ENCODE measurements around the gene SHC1. TPM values are rescaled to one million over a fixed set of nuclear protein-coding genes. Genes with fewer than 3 reads are reported as not detected.

The SHC1 gene
- total RNA-seq, 1 experiment from 2014 or later = 107 TPM

- peak overlapping the region; percentile 35 for H3K9ac ChIP-seq (ENCODE audit: low read length)
- H3F3A ChIP-seq (ENCODE audit: low read length, unreplicated experiment) = peaks cover 4% of the 10 kb centered on the region
- no peaks in the 10 kb centered on the region for H4K20me1 ChIP-seq (ENCODE audit: low read length)
- peaks cover 3% of the 10 kb centered on the region; the same call in 1 of the 2 replicates for H3K36me3 ChIP-seq (ENCODE audit: low read depth, low read length)
- ChIA-PET CTCF (interaction anchor here (0.6 to 0.9 kb wide), 7 partner anchors 12 to 372 kb away, joined by 3 to 6 read pairs (median 3); no protein-coding TSS in a partner anchor), POLR2A (ENCODE audit: unreplicated experiment) (no interaction called here)
- ATAC-seq (peak; percentile 75), DNase-seq (peak; percentile 95)
- peak overlapping the region; percentile 56 for H3K27ac ChIP-seq (ENCODE audit: low read length)
- BruUV-seq (replicated peaks) = no TSS peak
- peak overlapping the region; percentile 36; the same call in 1 of the 2 replicates for H3K4me3 ChIP-seq (ENCODE audit: low read length)
- peak overlapping the region; percentile 62 for H3K4me2 ChIP-seq (ENCODE audit: low read length)
- intact Hi-C loops (cut with micrococcal nuclease) = no loop called here
- peaks cover 27% of the 10 kb centered on the region for H3K4me1 ChIP-seq (ENCODE audit: insufficient read depth, low read length)
- H3K9me2 ChIP-seq (replicated peaks; ENCODE audit: low read length) = no peaks in the 10 kb centered on the region
- peak overlapping the region; percentile 65 for H2AFZ ChIP-seq (ENCODE audit: low read length)
- H3K9me3 ChIP-seq (ENCODE audit: low read length) = no peaks in the 10 kb centered on the region
- H3K27me3 ChIP-seq (ENCODE audit: low read length) = no peaks in the 10 kb centered on the region
- no peak for TF ChIP-seq EZH2 (IDR thresholded peaks at IDR 0.05; ENCODE audit: low read length, unreplicated experiment)
- no peak for TF ChIP-seq CTCF (conservative IDR thresholded peaks at IDR 0.05; ENCODE audit: low read depth, low read length)
- TF ChIP-seq EZH2phosphoT487 (IDR thresholded peaks at IDR 0.05; ENCODE audit: borderline replicate concordance, low read length) = no peak
- H3K79me2 ChIP-seq (ENCODE audit: low read length) = peaks cover 15% of the 10 kb centered on the region
Measured at GRCh38 chr1:154931940-154932487, 38.5 kb downstream of the SHC1 start.

- no peak overlapping the region for H3K27ac ChIP-seq (ENCODE audit: low read length)
- no peak overlapping the region for H2AFZ ChIP-seq (ENCODE audit: low read length)
- CTCF ChIA-PET = no interaction called here
- H3K36me3 ChIP-seq (ENCODE audit: low read depth, low read length) = peaks cover 15% of the 10 kb centered on the region; the same call in 1 of the 2 replicates
- POLR2A ChIA-PET (ENCODE audit: unreplicated experiment) = no interaction called here
- DNase-seq (no peak), ATAC-seq (no peak)
- H3K27me3 ChIP-seq (ENCODE audit: low read length) = no peaks in the 10 kb centered on the region
- H3K9me2 ChIP-seq (replicated peaks; ENCODE audit: low read length) = no peaks in the 10 kb centered on the region
- no TSS peak for BruUV-seq (replicated peaks)
- H3K79me2 ChIP-seq (ENCODE audit: low read length) = no peaks in the 10 kb centered on the region
- no peak overlapping the region for H3K4me2 ChIP-seq (ENCODE audit: low read length)
- no peaks in the 10 kb centered on the region for H3K9me3 ChIP-seq (ENCODE audit: low read length)
- H3K4me1 ChIP-seq (ENCODE audit: insufficient read depth, low read length) = no peaks in the 10 kb centered on the region
- H4K20me1 ChIP-seq (ENCODE audit: low read length) = no peaks in the 10 kb centered on the region
- no peak overlapping the region for H3K4me3 ChIP-seq (ENCODE audit: low read length)
- TF ChIP-seq EZH2 (IDR thresholded peaks at IDR 0.05; ENCODE audit: low read length, unreplicated experiment) (no peak), CTCF (conservative IDR thresholded peaks at IDR 0.05; ENCODE audit: low read depth, low read length) (no peak), EZH2phosphoT487 (IDR thresholded peaks at IDR 0.05; ENCODE audit: borderline replicate concordance, low read length) (no peak)
- H3K9ac ChIP-seq (ENCODE audit: low read length) = no peak overlapping the region
- H3F3A ChIP-seq (ENCODE audit: low read length, unreplicated experiment) = no peaks in the 10 kb centered on the region
- intact Hi-C loops (cut with micrococcal nuclease) = no loop called here
Measured at GRCh38 chr1:154926201-154926600, 44.3 kb downstream of the SHC1 start.

DNA sequence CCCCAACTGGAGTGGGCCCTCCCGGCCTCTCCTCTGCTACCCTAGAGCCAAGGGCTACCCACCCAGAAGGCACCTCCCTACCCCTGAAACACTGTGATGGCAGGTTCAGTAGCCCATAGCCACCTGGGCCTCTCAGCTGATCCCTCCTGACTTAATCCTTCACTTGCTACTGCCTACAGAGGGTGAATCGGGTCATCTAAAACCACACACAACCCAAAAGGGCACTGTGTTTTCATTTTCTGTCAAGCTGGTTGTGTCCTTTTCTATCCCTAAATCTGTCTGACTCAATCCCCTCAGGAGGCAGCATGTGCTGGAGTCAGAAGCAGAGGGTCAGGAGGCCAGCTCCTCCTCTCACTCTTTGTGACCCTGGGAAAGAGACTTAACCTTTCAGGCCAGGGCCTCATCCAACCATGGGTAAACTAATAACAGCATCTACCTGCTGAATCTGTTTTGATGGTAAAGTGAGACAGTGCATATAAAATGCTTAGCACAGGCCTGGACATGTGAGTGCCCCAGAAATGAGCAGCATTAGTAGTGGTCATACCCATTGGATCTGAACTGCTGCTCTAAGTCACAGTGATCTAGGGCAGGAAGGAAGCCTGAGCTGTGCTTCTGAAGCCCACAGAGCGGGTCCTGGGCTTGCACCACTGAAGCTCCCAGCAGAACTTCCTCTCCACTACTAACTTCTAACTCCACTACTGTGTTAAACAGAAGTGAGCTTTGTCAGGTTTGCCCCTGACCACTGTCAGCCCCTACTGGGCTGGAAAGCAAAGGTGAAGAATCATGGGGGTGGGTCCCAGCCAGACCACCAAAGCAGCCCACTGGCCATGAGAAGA lies 45.0 kb downstream of the SHC1 start:
- no TSS peak for BruUV-seq (replicated peaks)
- Histone ChIP-seq H3K9ac (ENCODE audit: low read length) (no peak overlapping the region), H3K4me3 (ENCODE audit: low read length) (no peak overlapping the region), H3F3A (ENCODE audit: low read length, unreplicated experiment) (no peaks in the 10 kb centered on the region), H3K4me2 (ENCODE audit: low read length) (no peak overlapping the region), H3K9me2 (replicated peaks; ENCODE audit: low read length) (no peaks in the 10 kb centered on the region), H3K27ac (ENCODE audit: low read length) (no peak overlapping the region), H3K36me3 (ENCODE audit: low read depth, low read length) (peaks cover 15% of the 10 kb centered on the region; the same call in 1 of the 2 replicates), H3K79me2 (ENCODE audit: low read length) (no peaks in the 10 kb centered on the region), H3K27me3 (ENCODE audit: low read length) (no peaks in the 10 kb centered on the region), H3K9me3 (ENCODE audit: low read length) (no peaks in the 10 kb centered on the region), H4K20me1 (ENCODE audit: low read length) (no peaks in the 10 kb centered on the region), H2AFZ (ENCODE audit: low read length) (no peak overlapping the region), H3K4me1 (ENCODE audit: insufficient read depth, low read length) (no peaks in the 10 kb centered on the region)
- intact Hi-C loops (cut with micrococcal nuclease) = no loop called here
- DNase-seq (no peak), ATAC-seq (no peak)
- ChIA-PET CTCF (no interaction called here), POLR2A (ENCODE audit: unreplicated experiment) (no interaction called here)
- TF ChIP-seq EZH2phosphoT487 (IDR thresholded peaks at IDR 0.05; ENCODE audit: borderline replicate concordance, low read length) (no peak), CTCF (conservative IDR thresholded peaks at IDR 0.05; ENCODE audit: low read depth, low read length) (no peak), EZH2 (IDR thresholded peaks at IDR 0.05; ENCODE audit: low read length, unreplicated experiment) (no peak)
